Breast epithelium (tissue), 3 donors: ENCODE measurements around the gene PLTP.

Experiments used
- POLR2AphosphoS5 ChIP-seq, 3 donors: sonication (generic); formaldehyde crosslinking; IDR thresholded peaks; one replicate each; pipeline ENCODE4 v1.6.1; 2017; ENCODE audit warnings: antibody characterized with exemption in 3 of 3
- TF ChIP-seq, protein P1 (sequence below), 3 donors: fragments of 450-650 bp; IDR thresholded peaks; one replicate each; pipeline ENCODE4 v1.5.1; 2016 to 2017; ENCODE audit warnings: antibody characterized with exemption in 3 of 3, mild to moderate bottlenecking in 3 of 3, moderate library complexity in 3 of 3

GRCh38 chr20:45909817-45910669 is 1.9 kb downstream of the PLTP start:
- TF ChIP-seq, protein P1, sequence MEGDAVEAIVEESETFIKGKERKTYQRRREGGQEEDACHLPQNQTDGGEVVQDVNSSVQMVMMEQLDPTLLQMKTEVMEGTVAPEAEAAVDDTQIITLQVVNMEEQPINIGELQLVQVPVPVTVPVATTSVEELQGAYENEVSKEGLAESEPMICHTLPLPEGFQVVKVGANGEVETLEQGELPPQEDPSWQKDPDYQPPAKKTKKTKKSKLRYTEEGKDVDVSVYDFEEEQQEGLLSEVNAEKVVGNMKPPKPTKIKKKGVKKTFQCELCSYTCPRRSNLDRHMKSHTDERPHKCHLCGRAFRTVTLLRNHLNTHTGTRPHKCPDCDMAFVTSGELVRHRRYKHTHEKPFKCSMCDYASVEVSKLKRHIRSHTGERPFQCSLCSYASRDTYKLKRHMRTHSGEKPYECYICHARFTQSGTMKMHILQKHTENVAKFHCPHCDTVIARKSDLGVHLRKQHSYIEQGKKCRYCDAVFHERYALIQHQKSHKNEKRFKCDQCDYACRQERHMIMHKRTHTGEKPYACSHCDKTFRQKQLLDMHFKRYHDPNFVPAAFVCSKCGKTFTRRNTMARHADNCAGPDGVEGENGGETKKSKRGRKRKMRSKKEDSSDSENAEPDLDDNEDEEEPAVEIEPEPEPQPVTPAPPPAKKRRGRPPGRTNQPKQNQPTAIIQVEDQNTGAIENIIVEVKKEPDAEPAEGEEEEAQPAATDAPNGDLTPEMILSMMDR (IDR thresholded peaks at IDR 0.05), result no peak
- no peak for TF ChIP-seq POLR2AphosphoS5 (IDR thresholded peaks at IDR 0.05)
